Measurements from ENCODE around the gene MARCHF2.
A peak's percentile ranks its signal among the peaks of the same experiment; 100 is the strongest.
"Not testable (repeated sequence)": the region's sequence is repeated elsewhere in the genome, so short reads cannot be mapped to it uniquely, and the experiment has no call there.

Gene MARCHF2

DNA sequence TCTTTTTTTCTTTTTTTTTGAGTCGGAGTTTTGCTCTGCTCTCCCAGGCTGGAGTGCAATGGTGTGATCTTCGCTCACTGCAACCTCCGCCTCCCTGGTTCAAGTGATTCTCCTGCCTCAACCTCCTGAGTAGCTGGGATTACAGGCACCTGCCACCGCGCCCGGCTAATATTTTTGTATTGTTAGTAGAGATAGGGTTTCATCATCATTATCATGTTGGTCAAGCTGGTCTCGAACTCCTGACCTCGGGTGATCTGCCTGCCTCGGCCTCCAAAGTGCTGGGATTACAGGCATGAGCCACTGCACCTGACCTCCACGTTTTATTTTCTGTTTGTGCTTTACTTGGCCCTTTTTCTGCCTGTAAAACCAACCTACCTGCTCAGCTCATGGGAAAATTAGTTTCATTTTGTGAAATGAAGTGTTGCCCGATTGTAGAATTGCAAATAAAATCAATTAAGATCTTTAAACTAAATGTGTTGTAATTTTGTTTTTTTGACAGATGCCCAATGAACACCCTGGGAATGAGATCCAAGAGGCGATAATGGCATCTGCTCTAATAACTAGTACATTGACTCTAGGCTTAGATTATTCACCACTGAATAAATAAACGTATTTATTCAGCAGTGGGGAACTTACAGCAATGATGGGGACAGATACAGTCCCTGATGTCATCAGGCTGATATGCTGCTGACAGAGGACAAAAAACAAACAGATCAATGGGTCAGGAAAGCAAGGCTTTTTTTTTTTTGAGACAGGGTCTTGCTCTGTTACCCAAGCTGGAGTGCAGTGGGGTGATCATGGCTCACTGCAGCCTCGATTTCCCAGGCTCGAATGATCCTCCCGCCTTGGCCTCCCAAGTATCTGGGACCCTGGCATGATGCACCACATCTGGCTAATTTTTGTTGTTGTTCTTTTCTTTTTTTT, 25.2 kb upstream of the MARCHF2 start:
- DNase-seq, result peak; percentile 13

DNA sequence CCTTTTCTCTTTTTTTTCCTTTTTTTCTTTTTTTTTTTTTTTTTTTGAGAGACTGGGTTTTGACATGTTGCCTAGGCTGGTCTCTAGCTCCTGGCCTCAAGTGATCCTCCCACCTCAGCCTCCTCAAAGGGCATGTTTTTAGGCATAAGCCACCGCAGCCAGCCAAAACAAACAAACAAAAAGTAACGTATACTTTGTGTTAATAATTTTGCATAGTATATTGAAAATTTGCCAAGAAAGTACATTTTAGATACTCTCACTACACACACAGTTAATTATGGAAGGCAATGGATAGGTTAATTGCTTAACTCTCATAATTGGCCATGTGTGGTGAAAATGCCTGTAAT, 24.5 kb upstream of the MARCHF2 start:
- no peak for DNase-seq

DNA sequence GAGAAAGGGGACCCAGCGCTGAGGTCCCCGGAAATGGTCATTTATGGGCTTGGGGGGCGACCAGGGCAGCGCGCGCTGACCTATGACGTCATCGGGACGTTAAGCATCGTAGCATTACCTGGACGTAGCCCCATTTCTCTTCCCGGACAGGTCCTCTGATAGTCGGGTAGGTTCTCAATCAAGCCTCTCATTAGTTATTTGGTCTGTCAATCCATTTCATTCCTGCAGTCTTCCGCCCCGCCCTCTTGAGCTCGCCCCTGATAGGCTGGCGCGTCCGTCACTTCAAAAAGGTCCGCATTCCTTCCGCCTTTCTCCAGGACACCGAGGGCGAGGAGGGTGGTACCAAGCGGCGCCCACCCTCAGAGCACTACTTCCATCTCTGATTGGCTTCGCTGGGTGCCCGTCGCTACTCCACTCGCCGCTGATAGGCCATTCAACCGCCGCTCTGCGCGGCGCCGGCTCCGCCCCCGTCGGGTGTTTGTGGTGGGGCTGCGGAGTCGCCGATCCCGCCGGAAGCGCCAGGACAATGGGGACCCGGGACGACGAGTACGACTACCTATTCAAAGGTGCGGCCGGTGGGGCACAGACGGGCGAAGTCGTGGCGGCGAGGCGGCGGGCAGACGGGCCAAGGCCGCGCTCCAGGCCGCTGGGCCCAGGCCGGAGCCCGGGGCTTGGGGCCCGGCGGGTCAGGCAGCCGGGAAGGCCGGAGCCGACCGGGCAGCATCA, 23.1 kb upstream of the MARCHF2 start, which contains the start of gene RAB11B:
Gene RAB11B, plus strand, starts transcription at position 470 of the 726 bp plus-strand sequence. Its CDS starts 57 bp downstream, at position 527.
- peak; percentile 100 for DNase-seq

DNA sequence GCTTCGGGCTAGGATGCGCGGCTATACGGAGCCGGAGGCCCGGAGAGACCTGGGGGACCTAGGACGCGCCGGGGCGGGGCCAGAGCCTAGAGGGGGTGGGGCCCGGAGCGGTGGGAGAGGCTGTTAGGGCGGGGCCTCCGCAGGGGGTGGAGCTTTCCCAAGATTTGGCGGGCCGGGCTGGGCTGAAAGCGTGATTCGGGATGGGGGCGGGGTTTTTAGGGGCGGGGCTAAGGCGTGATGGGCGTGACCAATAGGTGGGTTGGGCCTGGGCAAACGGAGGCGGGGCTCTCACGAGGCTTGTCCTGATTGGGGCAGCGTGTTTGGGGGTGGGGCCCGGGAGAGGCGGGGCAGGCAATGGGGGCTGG, 22.5 kb upstream of the MARCHF2 start:
- peak; percentile 80 for DNase-seq

DNA sequence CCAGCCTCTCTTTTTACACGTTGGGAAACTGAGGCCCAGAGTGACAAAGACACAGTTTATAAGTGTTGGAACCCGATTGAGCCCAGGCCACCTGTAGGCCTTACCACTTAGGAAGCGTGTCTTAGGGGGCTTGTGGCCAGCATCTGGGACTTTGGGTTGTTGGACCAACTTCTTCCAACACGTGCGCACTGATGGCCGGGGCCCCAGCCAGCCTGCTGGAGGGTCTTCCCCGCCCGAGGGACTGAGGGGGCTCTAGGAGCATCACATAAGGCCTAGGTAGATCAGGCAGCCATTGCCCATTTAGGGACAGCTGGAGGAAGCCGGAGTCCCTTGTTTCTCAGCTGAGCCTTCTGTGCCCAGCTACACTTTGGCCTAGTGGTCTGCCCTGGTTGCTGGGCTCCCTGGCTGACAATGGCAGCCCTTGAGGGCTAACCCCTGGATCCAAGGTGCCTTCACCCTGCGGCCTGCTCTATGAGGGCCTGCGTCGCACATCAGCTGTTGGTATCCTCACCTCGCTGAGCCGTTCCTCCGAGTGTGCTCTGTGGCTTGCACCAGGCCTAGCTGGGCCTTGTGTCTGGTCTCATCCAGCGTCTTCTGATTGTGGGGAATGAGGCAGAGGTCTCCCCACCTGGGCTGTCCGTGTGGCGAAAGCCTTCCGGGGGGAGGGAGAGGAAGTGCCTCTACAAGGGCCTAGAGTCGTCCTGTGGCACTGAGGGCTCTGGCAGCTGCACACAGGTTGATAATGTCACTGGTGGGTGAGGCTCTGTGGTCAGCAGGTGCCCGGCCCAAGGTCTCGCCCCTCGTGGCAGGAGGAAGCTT, 21.7 kb upstream of the MARCHF2 start:
- DNase-seq, result no peak

DNA sequence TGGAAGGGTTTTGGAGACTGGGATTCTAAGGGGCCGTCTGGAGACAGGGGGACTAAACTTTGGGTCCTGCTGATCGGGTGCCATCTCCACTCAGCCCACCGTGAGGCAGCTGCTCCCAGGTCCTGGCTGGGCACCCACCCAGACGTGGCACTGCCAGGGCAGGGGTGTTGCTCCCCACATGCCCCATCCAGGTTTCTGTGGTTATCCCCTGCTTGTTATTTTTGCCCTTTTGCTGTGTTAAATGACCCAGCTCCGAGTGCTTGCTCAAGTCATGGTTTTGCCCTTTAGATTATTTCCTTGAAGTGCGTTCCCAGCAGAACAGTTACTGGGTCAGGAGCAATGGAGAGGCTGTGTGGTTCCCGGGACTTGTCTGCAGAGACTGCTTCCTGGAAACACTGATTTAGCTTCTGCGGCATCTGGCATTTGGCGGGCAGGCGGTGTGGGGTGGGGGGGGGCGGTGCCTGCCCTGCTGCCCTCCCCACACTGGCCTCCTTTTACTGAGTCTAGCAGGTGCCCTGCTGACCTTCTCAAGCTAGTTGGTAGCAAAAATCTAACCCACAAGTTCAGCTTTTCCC, 21.0 kb upstream of the MARCHF2 start:
- DNase-seq, result no peak

DNA sequence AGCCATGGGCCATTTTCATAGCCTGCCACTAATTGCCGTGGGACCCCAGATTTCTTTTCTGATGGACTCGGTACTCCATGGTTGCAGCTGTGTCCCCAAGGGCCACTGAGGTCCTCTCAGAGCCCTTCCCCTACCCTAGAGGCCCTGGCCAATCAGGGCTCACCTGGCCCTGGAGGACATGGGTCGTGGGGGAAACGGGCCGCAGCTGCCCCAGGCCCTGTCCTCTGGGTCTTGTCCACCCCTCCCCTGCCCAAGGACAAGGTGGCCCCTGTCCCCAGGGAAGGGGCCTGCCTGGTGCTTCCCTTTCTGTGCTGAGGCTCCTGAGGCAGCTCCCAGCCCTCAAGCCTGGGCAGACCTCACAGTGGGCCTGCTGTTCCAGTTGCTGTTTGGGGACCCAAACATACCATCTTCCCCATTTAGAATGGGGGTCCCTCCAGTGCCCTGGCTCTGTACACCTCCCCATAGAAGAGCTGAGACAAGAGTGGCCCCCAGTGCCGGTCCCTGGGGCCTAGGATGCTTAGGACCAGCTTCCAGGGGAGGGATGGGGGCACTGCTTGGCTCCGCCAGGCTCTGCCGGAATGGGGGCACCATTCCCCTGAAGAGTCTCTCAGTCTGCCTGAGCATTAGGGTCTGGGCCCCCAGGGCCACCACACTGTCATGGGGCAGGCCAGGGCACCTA, 19.8 kb upstream of the MARCHF2 start:
- DNase-seq, result no peak

DNA sequence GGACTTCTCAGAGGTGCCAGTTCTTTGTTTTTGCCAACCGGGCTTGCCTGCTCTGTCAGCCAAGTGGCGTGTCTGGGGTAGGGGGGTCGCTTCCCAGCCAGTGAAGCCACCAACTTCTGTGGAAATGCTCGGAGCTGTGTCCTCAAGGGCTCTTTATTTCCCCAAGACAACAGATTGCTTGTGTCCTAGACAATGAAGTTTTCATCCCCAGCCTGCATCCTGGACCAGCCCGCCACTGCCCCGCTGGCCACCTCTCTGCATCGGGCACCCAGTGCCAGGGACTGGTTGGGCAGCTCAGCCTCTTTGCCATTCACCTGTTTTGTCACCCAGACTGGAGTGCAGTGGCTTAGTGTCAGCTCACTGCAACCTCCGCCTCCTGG, 19.2 kb upstream of the MARCHF2 start:
- DNase-seq, result no peak

DNA sequence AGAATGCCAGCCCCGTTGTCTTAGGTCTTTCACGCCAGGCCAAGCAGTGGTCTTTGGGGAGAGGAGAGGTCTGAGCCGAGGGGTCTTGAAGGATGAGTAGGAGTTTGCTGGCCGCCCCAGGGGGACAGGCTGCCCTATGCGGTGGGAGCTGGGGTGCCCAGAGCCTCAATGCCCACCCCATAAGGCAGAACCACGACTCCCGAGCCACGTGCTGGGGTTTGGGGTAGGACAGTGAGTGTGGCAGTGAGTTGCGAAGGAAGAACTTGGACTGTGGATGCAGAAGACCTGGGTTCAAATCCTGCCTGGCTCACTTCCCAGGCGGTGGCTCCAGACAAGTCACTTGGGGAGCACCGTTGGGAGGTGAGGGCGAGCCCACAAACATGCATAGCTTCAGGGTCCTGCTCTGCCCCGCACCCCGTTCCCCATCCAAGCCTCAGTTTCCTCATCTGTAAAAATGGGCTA, 17.5 kb upstream of the MARCHF2 start:
- DNase-seq, result no peak

DNA sequence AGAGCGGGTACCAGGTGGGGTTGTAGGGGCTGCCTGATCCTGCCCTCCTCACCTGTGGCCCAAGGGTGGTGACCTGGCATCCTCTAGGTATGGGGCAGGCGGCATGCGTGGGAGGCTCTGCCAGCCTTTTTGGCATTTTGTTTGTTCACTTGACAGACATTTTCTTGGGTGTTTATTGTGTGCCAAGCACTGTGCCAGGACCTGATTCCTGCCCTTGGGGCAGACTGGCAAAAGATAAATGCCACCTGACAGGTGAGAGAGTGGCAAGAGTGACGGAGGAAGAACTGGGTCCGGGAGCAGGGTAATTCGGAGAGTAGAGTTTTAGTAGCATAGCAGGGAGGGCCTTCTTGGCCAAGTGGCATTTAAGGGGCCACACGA, 16.9 kb upstream of the MARCHF2 start:
- DNase-seq, result no peak

DNA sequence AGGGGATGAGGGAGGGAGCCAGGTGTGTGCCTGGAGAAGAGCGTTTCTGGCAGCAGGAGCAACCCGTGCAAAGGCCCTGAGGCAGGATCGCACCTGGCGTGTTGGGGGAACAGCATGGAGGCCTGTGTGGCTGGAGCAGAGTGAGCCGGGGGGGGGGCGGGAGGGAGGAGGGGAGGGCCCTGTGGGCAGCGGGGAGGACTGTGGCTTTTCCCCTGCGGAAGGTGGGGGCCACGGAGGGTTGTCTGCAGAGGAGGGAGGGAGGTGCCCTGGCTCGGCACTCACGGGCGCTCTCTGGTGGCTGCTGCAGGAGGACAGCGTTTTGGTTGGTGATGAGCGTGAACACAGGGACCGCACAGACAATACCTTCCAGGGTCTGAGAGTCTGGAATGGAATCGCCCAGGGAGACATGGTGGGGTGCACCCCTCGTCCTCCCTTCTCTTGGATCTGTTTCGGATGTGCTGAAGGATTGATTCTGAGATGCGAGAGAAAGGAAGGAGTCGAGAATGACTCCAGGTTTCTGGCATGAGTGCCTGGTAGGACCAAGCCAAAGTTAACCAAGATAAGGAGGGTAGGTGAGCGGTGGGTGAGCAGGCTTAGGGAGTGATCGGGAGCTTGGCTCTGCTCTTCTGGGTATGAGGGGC, 16.4 kb upstream of the MARCHF2 start:
- no peak for DNase-seq

DNA sequence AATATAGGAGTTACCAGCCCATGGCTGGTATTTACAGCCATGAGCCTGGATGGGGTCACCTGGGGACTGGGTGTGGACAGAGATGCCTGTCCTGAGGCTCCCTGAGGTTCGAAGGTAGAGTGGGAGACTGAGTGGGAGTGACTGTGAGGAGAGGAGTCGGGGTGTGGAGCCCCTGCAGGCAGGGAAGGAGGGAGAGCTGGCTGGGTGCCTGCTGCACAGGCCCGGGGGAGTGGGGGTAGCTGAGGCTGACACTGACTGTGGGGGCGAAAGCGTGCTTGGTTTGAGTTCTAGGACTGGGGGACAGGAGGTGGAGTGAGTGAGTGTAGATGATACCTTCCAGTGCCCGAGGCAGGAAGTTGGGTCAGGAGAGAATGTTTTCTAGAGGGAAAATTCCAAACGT, 15.8 kb upstream of the MARCHF2 start:
- no peak for DNase-seq

DNA sequence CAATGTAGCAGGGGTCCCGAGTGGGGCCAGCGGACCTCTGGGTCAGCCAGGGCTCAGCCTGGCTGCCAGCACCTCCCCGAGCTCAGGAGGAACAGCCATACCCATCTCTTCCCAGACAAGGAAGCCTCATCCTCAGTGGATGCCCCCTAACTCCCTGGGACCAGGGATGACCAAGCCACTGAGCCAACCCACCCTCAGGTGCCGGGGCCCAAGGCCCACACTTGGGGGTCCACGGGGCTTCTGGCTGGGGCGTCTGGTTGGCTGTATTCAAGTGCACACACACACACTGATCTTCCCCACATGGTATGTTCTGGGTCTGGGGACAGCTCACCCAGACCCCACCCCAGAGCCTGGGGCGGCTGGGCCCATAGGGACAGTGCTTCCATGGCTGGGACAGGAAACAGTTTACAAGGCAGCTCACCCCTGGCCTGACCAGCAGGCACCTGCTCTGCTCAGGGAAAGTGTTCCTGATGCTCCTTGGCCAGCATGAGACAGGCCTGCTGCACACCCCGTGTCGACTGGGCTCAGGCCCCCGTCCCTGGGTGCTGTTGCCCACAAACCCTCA, 15.3 kb upstream of the MARCHF2 start:
- no peak for DNase-seq

DNA sequence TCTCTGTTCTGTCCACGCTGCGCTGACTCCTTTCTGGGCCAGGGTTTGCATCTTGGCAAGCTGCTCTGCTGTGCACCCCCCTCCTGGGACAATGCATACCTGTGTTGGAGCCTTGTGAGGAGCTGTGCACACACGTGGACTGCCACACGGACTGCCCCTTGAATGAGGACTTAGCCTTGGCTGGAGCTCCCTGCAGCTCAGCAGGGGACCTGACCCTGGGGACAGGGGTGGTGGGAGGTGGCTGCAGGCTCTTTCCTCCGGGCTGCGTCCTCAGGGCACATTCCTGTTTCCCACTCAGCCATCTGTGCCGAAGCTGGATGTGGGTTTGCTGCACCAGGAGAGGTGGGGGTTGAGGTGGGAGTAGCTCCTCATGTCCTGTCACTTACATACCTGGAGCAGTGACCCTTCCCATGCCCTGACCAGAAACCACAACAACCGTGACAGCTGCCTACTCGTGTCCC, 14.8 kb upstream of the MARCHF2 start:
- no peak for DNase-seq

DNA sequence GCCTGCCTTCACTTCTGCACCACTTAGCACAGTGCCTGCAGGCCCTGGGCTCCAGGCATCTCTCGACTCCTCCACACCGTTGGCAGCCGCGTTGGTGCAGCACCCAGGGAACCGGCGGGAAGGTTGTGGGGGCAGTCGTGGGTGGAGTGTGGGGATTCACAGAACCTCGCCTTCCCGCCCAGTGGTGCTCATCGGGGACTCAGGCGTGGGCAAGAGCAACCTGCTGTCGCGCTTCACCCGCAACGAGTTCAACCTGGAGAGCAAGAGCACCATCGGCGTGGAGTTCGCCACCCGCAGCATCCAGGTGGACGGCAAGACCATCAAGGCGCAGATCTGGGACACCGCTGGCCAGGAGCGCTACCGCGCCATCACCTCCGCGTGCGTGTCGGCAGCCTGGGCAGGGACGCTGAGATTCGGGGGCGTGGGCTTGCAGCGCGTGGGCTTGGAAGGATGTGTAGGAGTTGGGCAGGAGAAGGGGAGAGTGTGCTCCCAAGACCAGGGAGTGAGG, 13.4 kb upstream of the MARCHF2 start:
- DNase-seq, result no peak

DNA sequence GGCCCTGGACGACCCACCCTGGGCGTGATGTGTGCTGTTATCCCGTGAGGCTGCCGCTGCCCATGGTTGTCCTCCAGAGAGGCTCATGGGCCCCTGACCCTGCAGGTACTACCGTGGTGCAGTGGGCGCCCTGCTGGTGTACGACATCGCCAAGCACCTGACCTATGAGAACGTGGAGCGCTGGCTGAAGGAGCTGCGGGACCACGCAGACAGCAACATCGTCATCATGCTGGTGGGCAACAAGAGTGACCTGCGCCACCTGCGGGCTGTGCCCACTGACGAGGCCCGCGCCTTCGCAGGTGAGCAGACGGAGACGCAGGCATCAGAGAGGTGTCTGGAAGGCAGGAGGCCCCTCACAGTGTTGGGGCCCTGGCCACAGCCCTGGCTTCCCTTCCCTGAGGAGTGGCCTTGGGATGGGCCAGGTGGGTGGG, 11.1 kb upstream of the MARCHF2 start:
- no peak for DNase-seq

DNA sequence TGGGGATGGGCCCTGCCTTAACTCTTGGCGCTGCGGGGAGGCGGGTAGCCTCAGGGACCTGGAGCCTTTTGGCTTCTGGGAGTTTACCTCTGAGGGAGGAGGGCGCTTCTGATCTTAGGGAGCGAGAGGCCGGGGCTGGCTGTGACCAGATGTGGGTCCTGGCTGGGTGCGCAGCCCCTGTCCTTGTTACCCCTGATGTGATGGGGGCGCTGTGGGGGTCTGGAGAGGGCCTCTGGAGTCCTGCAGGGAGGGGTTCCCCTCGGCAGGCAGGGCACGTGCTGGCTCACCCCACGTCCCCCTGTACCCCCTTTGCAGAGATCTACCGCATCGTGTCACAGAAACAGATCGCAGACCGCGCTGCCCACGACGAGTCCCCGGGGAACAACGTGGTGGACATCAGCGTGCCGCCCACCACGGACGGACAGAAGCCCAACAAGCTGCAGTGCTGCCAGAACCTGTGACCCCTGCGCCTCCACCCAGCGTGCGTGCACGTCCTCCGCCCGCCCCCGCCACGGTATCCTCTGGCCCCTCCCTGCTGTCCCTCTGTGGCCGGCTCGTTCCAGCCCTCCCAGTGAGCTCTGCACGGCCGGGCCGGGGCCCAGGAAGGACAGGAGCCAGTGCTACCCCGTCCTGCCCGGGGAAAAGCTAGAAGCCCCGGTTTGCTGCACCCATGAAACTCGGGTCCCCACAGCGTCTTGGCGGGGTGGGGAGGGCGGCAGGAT, 9.8 kb upstream of the MARCHF2 start:
- DNase-seq, result no peak

DNA sequence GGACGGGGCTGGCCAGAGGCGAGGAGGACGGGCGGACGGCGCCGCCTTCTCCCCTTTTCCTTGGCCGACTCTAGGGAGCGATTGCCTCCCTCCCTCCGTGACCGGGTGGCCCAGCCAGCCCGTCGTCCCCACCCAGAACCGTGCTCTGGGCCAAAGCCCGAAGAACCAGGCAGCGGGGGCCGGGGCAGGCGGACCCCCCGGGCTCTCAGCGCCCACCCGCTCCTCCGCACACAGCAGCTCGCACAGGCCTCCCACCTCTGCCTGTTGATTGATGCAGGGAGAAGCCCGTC, 9.3 kb upstream of the MARCHF2 start:
- DNase-seq, result no peak

DNA sequence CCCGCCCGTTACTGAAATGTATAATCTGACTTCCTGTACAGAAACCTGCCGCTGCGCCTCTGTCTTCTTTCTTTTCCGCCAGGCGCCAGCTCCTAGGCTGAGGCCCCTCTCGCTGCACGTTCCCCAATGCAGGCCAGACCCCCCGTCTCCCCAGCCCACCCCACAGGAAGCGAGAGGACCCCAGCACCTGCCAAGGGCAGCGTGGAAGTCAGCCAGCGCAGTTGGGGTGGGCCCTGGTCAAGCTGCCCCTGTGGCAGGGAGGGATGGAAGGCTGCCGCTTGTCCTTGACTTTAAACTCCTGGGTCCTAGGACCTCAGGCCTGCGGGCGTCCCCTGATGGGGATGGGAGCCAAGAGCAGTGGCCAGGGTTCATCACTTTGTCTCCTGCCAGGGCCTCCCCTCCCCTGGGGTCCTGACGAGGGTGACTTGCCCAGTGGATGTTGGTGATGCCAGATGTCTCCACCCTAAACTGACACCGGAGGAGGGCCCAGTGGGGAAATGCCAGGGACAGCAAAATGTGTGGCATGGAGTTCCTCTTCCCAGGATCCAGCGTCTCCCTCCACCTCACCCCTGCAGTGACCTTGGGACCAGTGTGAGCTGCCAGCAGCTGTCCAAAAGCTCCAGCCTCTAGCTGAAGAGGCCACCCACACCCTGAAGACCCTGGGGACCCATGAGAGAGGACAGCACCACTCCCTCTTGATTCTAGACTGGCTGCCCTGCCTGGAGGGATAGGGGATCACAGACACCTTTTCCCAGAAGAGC, 8.5 kb upstream of the MARCHF2 start:
- DNase-seq, result no peak

DNA sequence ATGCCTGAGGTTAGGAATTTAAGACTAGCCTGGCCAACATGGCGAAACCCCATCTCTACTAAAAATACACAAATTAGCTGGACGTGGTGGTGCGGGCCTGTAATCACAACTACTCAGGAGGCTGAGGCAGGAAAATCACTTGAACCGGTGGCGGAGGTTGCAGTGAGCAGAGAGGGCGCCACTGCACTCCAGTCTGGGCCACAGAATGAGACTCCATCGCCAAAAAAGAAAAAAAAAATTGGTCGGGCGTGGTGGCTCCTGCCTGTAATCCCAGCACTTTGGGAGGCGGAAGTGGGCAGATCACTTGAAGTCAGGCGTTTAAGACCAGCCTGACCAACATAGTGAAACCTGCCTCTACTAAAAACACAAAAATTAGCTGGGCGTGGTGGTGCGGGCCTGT, 2.4 kb upstream of the MARCHF2 start:
- not testable (repeated sequence) for DNase-seq
